Vagina (tissue), 2 donors: ENCODE data around the gene MAP2K2.

ENCODE experiments used
- CTCF ChIP-seq, 3 experiments: fragments of 450-650 bp in 2 of 3; fragments of 200-600 bp in 1 of 3; sonication (generic) in 1 of 3; IDR thresholded peaks; one replicate each; pipeline ENCODE4 v1.5.1; 2017 to 2019; ENCODE audit warnings: antibody characterized with exemption in 3 of 3, mild to moderate bottlenecking in 2 of 3, moderate library complexity in 2 of 3
- POLR2A ChIP-seq, 2 donors: fragments of 450-650 bp; IDR thresholded peaks; one replicate each; pipeline ENCODE4 v1.6.1; 2017; ENCODE audit warnings: antibody characterized with exemption in 2 of 2, mild to moderate bottlenecking in 2 of 2, moderate library complexity in 2 of 2
- POLR2AphosphoS5 ChIP-seq, 2 donors: sonication (generic); formaldehyde crosslinking; IDR thresholded peaks; one replicate each; pipeline ENCODE4 v1.9.0; 2017; ENCODE audit warnings: antibody characterized with exemption in 2 of 2, mild to moderate bottlenecking in 2 of 2, low read depth in 1 of 2; ENCODE audit not compliant: insufficient read depth in 1 of 2

GRCh38 chr19:4084547-4084877 is 39.4 kb downstream of the MAP2K2 start:
- TF ChIP-seq CTCF (IDR thresholded peaks at IDR 0.05) (no peak), POLR2A (IDR thresholded peaks at IDR 0.05) (no peak), POLR2AphosphoS5 (IDR thresholded peaks at IDR 0.05; ENCODE audit: insufficient read depth in 1 of 2, low read depth in 1 of 2) (no peak)
